HFFc6 (cell line): ENCODE results near the gene G6PC2. TPM values are rescaled to one million over a fixed set of nuclear protein-coding genes. Genes with fewer than 3 reads are reported as not detected.

Experiments
- DNase-seq: peaks from one replicate; pipeline ENCODE4 v3.0.0-alpha.2; 2018
- H3K27ac Mint-ChIP-seq: 2 replicates; pipeline ENCODE4 v1.8.0; 2020; ENCODE audit warnings: mild to moderate bottlenecking, mixed read lengths
- H3K27me3 Mint-ChIP-seq: 2 replicates; pipeline ENCODE4 v1.8.0; 2021; ENCODE audit warnings: mild to moderate bottlenecking, moderate library complexity, mixed read lengths; ENCODE audit not compliant: insufficient read depth
- H3K36me3 Mint-ChIP-seq: 2 replicates; pipeline ENCODE4 v1.8.0; 2021; ENCODE audit warnings: low read depth, mixed read lengths
- H3K4me1 Mint-ChIP-seq: 2 replicates; pipeline ENCODE4 v1.8.0; 2020; ENCODE audit warnings: low read depth, mixed read lengths
- H3K4me3 Mint-ChIP-seq: 2 replicates; pipeline ENCODE4 v1.8.0; 2020; ENCODE audit warnings: mild to moderate bottlenecking, moderate library complexity, mixed read lengths
- H3K9me3 Mint-ChIP-seq: 2 replicates; pipeline ENCODE4 v1.8.0; 2020; ENCODE audit warnings: mild to moderate bottlenecking, mixed read lengths
- CTCF ChIP-seq: fragments of 200-600 bp; sonication (generic); IDR thresholded peaks from 2 replicates; pipeline ENCODE4 v1.5.0; 2021; ENCODE audit warnings: antibody characterized with exemption, mild to moderate bottlenecking
- total RNA-seq, 6 experiments: library from RNA; stranded (reverse); fragmentation: NEBNext Ultra II Directional; extraction: Animal tissue kit (Norgen Biotek cat#: 25700); gene quantifications; 2 replicates in 1 of 6; 3 replicates in 5 of 6; pipeline ENCODE4 v1.2.3, GENCODE V29; 2021

The G6PC2 gene
- total RNA-seq, 6 experiments from 2014 or later = not detected

GRCh38 chr2:168915441-168916330 lies 14.6 kb downstream of the G6PC2 start:
- Mint-ChIP-seq H3K4me3 (no peak overlapping the region), H3K9me3 (no peaks in the 10 kb centered on the region), H3K27ac (no peak overlapping the region), H3K4me1 (no peaks in the 10 kb centered on the region), H3K27me3 (peaks cover 15% of the 10 kb centered on the region), H3K36me3 (no peaks in the 10 kb centered on the region)
- no peak for DNase-seq
- no peak for TF ChIP-seq CTCF

DNA sequence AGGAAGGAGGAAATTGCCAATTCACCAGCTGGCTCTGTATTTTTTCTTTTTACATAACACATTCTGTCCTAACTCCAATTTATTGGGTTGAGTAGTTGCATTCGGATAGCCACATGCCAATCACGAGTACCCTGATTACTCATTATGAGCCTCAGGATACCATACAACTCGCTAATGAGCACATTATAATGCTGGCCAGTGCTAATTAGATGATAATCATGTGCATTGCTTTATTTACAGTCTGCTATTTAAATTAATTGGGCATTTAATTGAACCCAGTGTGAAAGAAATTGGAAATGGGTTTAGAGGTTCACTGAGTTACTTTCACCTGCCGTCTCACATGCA lies 15.2 kb downstream of the G6PC2 start:
- no peak for DNase-seq
- Mint-ChIP-seq H3K4me3 (no peak overlapping the region), H3K9me3 (no peaks in the 10 kb centered on the region), H3K27ac (no peak overlapping the region), H3K27me3 (peaks cover 15% of the 10 kb centered on the region), H3K4me1 (no peaks in the 10 kb centered on the region), H3K36me3 (no peaks in the 10 kb centered on the region)
- TF ChIP-seq CTCF = no peak

DNA sequence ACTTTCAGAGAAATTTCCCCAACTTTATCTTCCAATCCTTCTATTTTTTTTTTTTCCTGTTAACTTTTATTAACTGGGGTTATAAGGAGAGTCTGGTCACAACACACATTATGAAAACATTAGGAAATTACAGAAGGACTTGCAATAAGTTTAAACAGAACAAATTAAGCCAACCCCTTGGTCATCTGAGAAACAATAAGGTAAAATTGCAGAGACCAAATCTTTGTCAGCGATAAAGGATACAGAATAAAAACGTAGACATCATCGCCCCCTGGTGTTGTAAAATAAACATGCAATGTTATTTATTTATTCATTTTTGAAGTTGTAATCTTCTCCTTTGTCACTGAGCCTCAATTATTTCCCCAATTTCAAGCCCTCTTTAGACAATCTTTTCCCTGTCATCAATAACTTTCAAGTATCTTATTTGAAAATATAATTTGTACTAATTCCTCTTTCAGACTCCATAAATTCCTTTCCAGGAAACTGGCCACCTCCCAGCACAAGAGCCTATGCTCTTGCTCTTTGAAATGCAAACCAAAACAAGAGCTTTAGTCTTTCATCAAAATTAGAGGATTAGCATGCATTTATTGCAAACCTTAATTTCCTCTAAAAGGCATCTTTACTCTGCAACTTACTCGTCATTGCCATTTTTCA lies 19.5 kb downstream of the G6PC2 start:
- Mint-ChIP-seq H3K9me3 (no peaks in the 10 kb centered on the region), H3K36me3 (no peaks in the 10 kb centered on the region), H3K4me1 (no peaks in the 10 kb centered on the region), H3K27me3 (peaks cover 26% of the 10 kb centered on the region), H3K4me3 (no peak overlapping the region), H3K27ac (no peak overlapping the region)
- peak; percentile 45 for DNase-seq
- peak; percentile 91 for TF ChIP-seq CTCF

DNA sequence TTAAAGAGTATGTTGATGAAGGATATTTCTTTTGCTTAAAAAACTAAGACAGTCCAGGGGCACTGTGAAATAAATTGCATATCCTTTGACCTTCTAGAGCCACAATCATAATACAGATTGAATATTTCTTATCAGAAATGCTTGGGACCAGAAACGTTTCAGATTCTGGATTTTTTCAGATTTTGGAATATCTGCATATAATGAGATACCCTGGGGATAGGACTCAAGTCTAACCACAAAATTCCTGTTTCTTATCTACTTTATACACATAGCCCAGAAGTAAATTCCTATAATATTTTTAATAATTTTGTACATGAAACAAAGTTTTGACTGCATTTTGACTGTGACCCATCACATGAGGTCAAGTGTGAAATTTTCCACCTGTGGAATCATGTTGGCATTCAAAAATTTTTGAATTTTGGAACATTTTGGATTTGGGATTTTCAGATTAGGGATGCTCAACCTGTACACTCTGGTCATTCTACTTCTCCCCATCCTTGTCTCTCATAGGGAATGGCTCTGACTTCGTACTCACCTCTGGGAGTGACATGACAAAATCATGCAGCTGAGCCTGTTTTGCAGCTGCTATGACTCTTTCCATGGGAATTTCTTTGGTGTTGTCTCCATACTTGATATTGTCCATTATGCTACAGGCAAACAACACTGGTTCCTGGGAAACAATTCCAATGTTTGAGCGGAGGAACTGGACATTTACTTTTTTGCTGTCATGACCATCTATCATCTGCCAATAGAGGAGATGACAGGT lies 25.7 kb downstream of the G6PC2 start:
- no peaks in the 10 kb centered on the region for H3K36me3 Mint-ChIP-seq
- H3K4me3 Mint-ChIP-seq = no peak overlapping the region
- no peaks in the 10 kb centered on the region for H3K9me3 Mint-ChIP-seq
- H3K27ac Mint-ChIP-seq = no peak overlapping the region
- H3K27me3 Mint-ChIP-seq = peaks cover 18% of the 10 kb centered on the region
- no peak for TF ChIP-seq CTCF
- H3K4me1 Mint-ChIP-seq = no peaks in the 10 kb centered on the region
- no peak for DNase-seq

DNA sequence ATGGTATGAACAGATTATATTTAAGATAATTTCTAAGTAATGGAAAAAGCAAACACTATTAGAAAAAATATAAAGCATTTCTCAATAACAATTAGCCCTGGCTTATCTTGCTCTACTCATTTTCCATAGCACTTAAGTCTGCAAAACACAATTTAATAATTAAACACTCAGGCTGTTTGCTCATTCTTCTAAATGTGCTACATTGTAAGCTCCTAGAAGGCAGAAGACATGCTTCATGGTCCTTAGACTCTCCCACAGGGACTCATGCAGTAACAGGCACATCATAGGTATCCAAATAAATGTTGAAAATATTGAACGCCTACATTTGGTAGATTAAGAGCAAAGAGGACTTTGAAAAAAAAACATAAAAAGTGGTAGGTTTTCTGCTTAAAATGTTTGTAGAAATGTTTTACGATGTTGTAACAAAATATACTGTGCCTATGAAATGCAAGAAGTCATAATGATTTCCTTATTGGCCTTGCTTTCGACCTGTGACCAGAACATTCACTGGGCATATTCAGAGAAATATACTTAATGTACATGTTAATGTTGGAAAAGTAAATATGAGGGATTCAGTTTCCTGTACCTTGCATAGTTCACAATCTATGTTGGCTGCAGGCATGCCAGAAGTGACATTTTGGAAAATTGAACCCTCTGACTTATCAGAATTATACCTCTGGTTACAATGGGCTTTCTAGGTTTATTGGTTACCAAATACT lies 27.2 kb downstream of the G6PC2 start:
- no peaks in the 10 kb centered on the region for H3K9me3 Mint-ChIP-seq
- no peak for TF ChIP-seq CTCF
- DNase-seq = no peak
- no peak overlapping the region for H3K27ac Mint-ChIP-seq
- peaks cover 10% of the 10 kb centered on the region for H3K27me3 Mint-ChIP-seq
- H3K36me3 Mint-ChIP-seq = no peaks in the 10 kb centered on the region
- H3K4me3 Mint-ChIP-seq = no peak overlapping the region
- H3K4me1 Mint-ChIP-seq = no peaks in the 10 kb centered on the region
